NB4 (cell line): ENCODE measurements around the gene ARHGAP19.

Experiments
- CTCF ChIP-seq: IDR thresholded peaks from one replicate; pipeline ENCODE4 v1.5.1; 2012; ENCODE audit warnings: low read depth, low read length
- POLR2A ChIP-seq: IDR thresholded peaks from 2 replicates; pipeline ENCODE4 v1.6.1; 2011; ENCODE audit warnings: mild to moderate bottlenecking; ENCODE audit not compliant: insufficient read length; ENCODE audit errors: extremely low read depth

- no peak for TF ChIP-seq CTCF
- peak; percentile 54 for TF ChIP-seq POLR2A
Observed at GRCh38 chr10:97333601-97334369, 41.3 kb upstream of the ARHGAP19 start.
